HEK293 (cell line): Measurements from ENCODE around the gene ITGAL.

Experiments used
- GLIS1 ChIP-seq: fragments of 450-650 bp; formaldehyde crosslinking; IDR thresholded peaks from 2 replicates; pipeline ENCODE4 v1.5.1; 2016; ENCODE audit warnings: missing biosample characterization, missing genetic modification characterization
- IKZF3 ChIP-seq: fragments of 450-650 bp; IDR thresholded peaks from 2 replicates; pipeline ENCODE4 v1.5.0; 2018; ENCODE audit warnings: missing biosample characterization, mild to moderate bottlenecking, missing genetic modification characterization, moderate library complexity
- KLF7 ChIP-seq: fragments of 450-650 bp; formaldehyde crosslinking; IDR thresholded peaks from 2 replicates; pipeline ENCODE4 v1.5.1; 2016; ENCODE audit warnings: missing biosample characterization, missing genetic modification characterization, borderline replicate concordance
- PRDM1 ChIP-seq: fragments of 450-650 bp; formaldehyde crosslinking; IDR thresholded peaks from 2 replicates; pipeline ENCODE4; 2016; ENCODE audit warnings: missing biosample characterization, missing genetic modification characterization
- ZFP3 ChIP-seq: fragments of 450-650 bp; formaldehyde crosslinking; IDR thresholded peaks from 2 replicates; pipeline ENCODE4 v1.5.1; 2016; ENCODE audit warnings: low read depth, missing biosample characterization, missing genetic modification characterization
- ZNF133 ChIP-seq: fragments of 450-650 bp; formaldehyde crosslinking; IDR thresholded peaks from 2 replicates; pipeline ENCODE4 v1.5.1; 2016; ENCODE audit warnings: missing biosample characterization, missing genetic modification characterization
- ZNF174 ChIP-seq: fragments of 450-650 bp; formaldehyde crosslinking; IDR thresholded peaks from 2 replicates; pipeline ENCODE4 v1.5.0; 2017; ENCODE audit warnings: missing biosample characterization, mild to moderate bottlenecking, missing genetic modification characterization
- ZNF175 ChIP-seq: fragments of 450-650 bp; formaldehyde crosslinking; IDR thresholded peaks from 2 replicates; pipeline ENCODE4 v1.5.1; 2016; ENCODE audit warnings: missing biosample characterization, missing genetic modification characterization
- ZNF311 ChIP-seq: fragments of 450-650 bp; formaldehyde crosslinking; IDR thresholded peaks from 2 replicates; pipeline ENCODE4 v1.5.1; 2017; ENCODE audit warnings: missing biosample characterization, missing genetic modification characterization, borderline replicate concordance
- ZNF335 ChIP-seq: fragments of 450-650 bp; formaldehyde crosslinking; conservative IDR thresholded peaks from 2 replicates; pipeline ENCODE4 v1.5.1; 2016; ENCODE audit warnings: missing biosample characterization, missing genetic modification characterization
- ZNF341 ChIP-seq: fragments of 450-650 bp; formaldehyde crosslinking; IDR thresholded peaks from 2 replicates; pipeline ENCODE4; 2016; ENCODE audit warnings: low read depth, missing biosample characterization, missing genetic modification characterization
- ZNF521 ChIP-seq: fragments of 450-650 bp; formaldehyde crosslinking; IDR thresholded peaks from 2 replicates; pipeline ENCODE4 v1.5.1; 2017; ENCODE audit warnings: missing biosample characterization, mild to moderate bottlenecking, missing genetic modification characterization
- ZNF585B ChIP-seq: fragments of 450-650 bp; formaldehyde crosslinking; IDR thresholded peaks from 2 replicates; pipeline ENCODE4 v1.5.1; 2016; ENCODE audit warnings: missing biosample characterization, missing genetic modification characterization
- ZNF610 ChIP-seq: fragments of 450-650 bp; formaldehyde crosslinking; IDR thresholded peaks from 2 replicates; pipeline ENCODE4 v1.5.1; 2016; ENCODE audit warnings: missing biosample characterization, missing genetic modification characterization, borderline replicate concordance
- ZNF621 ChIP-seq: fragments of 450-650 bp; formaldehyde crosslinking; IDR thresholded peaks from 2 replicates; pipeline ENCODE4 v1.5.1; 2017; ENCODE audit warnings: missing biosample characterization, missing genetic modification characterization
- ZNF677 ChIP-seq: fragments of 450-650 bp; IDR thresholded peaks from 2 replicates; pipeline ENCODE4 v1.5.0; 2018; ENCODE audit warnings: missing biosample characterization, mild to moderate bottlenecking, missing genetic modification characterization, moderate library complexity
- ZNF76 ChIP-seq: fragments of 450-650 bp; formaldehyde crosslinking; IDR thresholded peaks from 2 replicates; pipeline ENCODE4; 2016; ENCODE audit warnings: low read depth, missing biosample characterization, missing genetic modification characterization, borderline replicate concordance
- ZNF776 ChIP-seq: fragments of 450-650 bp; formaldehyde crosslinking; IDR thresholded peaks from 2 replicates; pipeline ENCODE4 v1.5.0; 2017; ENCODE audit warnings: missing biosample characterization, missing genetic modification characterization, borderline replicate concordance
- ZNF785 ChIP-seq: fragments of 450-650 bp; formaldehyde crosslinking; IDR thresholded peaks from 2 replicates; pipeline ENCODE4 v1.5.1; 2016; ENCODE audit warnings: missing biosample characterization, missing genetic modification characterization
- ZNF830 ChIP-seq: fragments of 450-650 bp; IDR thresholded peaks from 2 replicates; pipeline ENCODE4 v1.5.0; 2018; ENCODE audit warnings: missing biosample characterization, missing genetic modification characterization, low read depth, mild to moderate bottlenecking, moderate library complexity
- TF ChIP-seq, protein P1 (sequence below): fragments of 450-650 bp; formaldehyde crosslinking; IDR thresholded peaks from 2 replicates; pipeline ENCODE4 v1.5.1; 2016; ENCODE audit warnings: missing biosample characterization, missing genetic modification characterization, low read depth
- TF ChIP-seq, protein P2 (sequence below): fragments of 450-650 bp; formaldehyde crosslinking; IDR thresholded peaks from 2 replicates; pipeline ENCODE4 v1.5.1; 2016; ENCODE audit warnings: missing biosample characterization, missing genetic modification characterization
- TF ChIP-seq, protein P3 (sequence below): fragments of 450-650 bp; formaldehyde crosslinking; IDR thresholded peaks from 2 replicates; pipeline ENCODE4 v1.5.1; 2016; ENCODE audit warnings: missing biosample characterization, missing genetic modification characterization
- TF ChIP-seq, protein P4 (sequence below): fragments of 450-650 bp; formaldehyde crosslinking; IDR thresholded peaks from 2 replicates; pipeline ENCODE4 v1.5.1; 2016; ENCODE audit warnings: missing biosample characterization, missing genetic modification characterization
- TF ChIP-seq, protein P5 (sequence below): fragments of 450-650 bp; formaldehyde crosslinking; IDR thresholded peaks from 2 replicates; pipeline ENCODE4 v1.5.1; 2016; ENCODE audit warnings: missing biosample characterization, missing genetic modification characterization, low read depth
- TF ChIP-seq, protein P6 (sequence below): fragments of 450-650 bp; formaldehyde crosslinking; IDR thresholded peaks from 2 replicates; pipeline ENCODE4 v1.5.1; 2017; ENCODE audit warnings: missing biosample characterization, missing genetic modification characterization

ITGAL gene

DNA sequence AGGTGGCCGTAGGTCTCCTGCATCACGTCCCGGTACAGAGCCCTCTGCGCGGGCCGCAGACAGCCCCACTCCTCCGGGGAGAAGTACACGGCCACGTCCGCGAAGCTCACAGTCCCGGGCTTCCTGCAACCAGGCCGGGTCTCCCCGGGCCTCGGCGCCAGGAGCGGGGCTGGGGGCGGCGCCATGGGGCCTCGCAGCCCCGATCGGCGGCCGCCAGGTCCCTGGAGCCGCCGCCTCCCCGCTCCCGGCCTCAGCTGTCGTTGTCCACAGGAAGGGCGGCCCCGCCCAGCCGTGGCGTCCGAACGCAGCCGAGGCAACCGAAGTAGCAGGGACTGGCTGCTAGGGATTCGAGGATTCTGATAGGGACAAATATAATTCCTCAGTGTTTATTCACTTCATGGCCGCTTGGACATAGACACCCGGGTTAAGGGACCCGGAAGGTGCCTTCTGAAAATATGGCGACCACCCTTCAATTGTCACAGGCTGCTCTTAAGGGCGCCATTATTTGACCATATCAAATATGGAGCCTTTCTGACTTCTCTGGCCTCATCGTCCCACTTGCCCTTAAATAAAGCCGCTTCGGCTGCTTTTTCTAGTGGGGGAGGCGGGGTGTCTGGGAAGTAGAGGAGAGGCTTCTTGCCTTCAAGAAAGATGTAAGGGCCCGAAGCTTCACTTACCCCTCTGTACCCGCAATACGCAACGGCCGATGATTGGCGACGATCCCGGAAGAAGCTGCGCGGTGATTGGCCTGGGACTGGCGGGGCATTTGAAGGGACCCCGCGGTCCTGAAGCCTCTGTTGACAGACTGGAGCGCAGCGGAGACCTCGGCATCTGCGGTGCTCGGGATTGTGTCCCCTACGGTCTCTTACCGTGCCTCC lies 99.1 kb downstream of the ITGAL start, which contains the start of gene ZNF688 (continued):
- TF ChIP-seq ZNF133 (tag by site-specific recombination) (no peak), ZFP3 (tag by site-specific recombination) (no peak), GLIS1 (tag by site-specific recombination) (no peak; the same call in 1 of the 2 replicates), ZNF521 (tag by site-specific recombination) (no peak), ZNF610 (tag by site-specific recombination) (peak; percentile 12; the same call in 1 of the 2 replicates), IKZF3 (tag by site-specific recombination) (peak; percentile 70), ZNF174 (tag by site-specific recombination) (no peak), ZNF677 (tag by site-specific recombination) (peak; percentile 27), ZNF830 (tag by site-specific recombination) (no peak), ZNF76 (tag by site-specific recombination) (peak; percentile 97), ZNF335 (tag by site-specific recombination) (peak; percentile 99), PRDM1 (no peak), ZNF585B (tag by site-specific recombination) (no peak), ZNF175 (tag by site-specific recombination) (no peak), ZNF776 (tag by site-specific recombination) (no peak), ZNF341 (tag by site-specific recombination) (peak; percentile 95), KLF7 (tag by site-specific recombination) (peak; percentile 65; the same call in 1 of the 2 replicates), ZNF621 (tag by site-specific recombination) (no peak), ZNF311 (no peak), ZNF785 (tag by site-specific recombination) (no peak)
- TF ChIP-seq, protein P1, sequence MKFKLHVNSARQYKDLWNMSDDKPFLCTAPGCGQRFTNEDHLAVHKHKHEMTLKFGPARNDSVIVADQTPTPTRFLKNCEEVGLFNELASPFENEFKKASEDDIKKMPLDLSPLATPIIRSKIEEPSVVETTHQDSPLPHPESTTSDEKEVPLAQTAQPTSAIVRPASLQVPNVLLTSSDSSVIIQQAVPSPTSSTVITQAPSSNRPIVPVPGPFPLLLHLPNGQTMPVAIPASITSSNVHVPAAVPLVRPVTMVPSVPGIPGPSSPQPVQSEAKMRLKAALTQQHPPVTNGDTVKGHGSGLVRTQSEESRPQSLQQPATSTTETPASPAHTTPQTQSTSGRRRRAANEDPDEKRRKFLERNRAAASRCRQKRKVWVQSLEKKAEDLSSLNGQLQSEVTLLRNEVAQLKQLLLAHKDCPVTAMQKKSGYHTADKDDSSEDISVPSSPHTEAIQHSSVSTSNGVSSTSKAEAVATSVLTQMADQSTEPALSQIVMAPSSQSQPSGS, result no peak
- TF ChIP-seq, protein P2, sequence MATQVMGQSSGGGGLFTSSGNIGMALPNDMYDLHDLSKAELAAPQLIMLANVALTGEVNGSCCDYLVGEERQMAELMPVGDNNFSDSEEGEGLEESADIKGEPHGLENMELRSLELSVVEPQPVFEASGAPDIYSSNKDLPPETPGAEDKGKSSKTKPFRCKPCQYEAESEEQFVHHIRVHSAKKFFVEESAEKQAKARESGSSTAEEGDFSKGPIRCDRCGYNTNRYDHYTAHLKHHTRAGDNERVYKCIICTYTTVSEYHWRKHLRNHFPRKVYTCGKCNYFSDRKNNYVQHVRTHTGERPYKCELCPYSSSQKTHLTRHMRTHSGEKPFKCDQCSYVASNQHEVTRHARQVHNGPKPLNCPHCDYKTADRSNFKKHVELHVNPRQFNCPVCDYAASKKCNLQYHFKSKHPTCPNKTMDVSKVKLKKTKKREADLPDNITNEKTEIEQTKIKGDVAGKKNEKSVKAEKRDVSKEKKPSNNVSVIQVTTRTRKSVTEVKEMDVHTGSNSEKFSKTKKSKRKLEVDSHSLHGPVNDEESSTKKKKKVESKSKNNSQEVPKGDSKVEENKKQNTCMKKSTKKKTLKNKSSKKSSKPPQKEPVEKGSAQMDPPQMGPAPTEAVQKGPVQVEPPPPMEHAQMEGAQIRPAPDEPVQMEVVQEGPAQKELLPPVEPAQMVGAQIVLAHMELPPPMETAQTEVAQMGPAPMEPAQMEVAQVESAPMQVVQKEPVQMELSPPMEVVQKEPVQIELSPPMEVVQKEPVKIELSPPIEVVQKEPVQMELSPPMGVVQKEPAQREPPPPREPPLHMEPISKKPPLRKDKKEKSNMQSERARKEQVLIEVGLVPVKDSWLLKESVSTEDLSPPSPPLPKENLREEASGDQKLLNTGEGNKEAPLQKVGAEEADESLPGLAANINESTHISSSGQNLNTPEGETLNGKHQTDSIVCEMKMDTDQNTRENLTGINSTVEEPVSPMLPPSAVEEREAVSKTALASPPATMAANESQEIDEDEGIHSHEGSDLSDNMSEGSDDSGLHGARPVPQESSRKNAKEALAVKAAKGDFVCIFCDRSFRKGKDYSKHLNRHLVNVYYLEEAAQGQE (tag by site-specific recombination), result peak; percentile 18; the same call in 1 of the 2 replicates
- TF ChIP-seq, protein P3, sequence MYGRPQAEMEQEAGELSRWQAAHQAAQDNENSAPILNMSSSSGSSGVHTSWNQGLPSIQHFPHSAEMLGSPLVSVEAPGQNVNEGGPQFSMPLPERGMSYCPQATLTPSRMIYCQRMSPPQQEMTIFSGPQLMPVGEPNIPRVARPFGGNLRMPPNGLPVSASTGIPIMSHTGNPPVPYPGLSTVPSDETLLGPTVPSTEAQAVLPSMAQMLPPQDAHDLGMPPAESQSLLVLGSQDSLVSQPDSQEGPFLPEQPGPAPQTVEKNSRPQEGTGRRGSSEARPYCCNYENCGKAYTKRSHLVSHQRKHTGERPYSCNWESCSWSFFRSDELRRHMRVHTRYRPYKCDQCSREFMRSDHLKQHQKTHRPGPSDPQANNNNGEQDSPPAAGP (tag by site-specific recombination), result peak; percentile 37; the same call in 1 of the 2 replicates
- TF ChIP-seq, protein P4, sequence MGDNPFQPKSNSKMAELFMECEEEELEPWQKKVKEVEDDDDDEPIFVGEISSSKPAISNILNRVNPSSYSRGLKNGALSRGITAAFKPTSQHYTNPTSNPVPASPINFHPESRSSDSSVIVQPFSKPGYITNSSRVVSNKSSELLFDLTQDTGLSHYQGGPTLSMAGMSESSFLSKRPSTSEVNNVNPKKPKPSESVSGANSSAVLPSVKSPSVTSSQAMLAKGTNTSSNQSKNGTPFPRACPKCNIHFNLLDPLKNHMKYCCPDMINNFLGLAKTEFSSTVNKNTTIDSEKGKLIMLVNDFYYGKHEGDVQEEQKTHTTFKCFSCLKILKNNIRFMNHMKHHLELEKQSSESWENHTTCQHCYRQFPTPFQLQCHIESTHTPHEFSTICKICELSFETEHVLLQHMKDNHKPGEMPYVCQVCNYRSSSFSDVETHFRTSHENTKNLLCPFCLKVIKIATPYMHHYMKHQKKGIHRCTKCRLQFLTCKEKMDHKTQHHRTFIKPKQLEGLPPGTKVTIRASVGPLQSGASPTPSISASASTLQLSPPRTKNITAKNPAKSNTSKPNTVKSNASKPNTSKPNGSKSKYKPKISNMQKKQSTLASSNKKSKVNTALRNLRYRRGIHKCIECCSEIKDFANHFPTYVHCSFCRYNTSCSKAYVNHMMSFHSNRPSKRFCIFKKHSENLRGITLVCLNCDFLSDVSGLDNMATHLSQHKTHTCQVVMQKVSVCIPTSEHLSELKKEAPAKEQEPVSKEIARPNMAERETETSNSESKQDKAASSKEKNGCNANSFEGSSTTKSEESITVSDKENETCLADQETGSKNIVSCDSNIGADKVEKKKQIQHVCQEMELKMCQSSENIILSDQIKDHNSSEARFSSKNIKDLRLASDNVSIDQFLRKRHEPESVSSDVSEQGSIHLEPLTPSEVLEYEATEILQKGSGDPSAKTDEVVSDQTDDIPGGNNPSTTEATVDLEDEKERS (tag by site-specific recombination), result no peak
- TF ChIP-seq, protein P5, sequence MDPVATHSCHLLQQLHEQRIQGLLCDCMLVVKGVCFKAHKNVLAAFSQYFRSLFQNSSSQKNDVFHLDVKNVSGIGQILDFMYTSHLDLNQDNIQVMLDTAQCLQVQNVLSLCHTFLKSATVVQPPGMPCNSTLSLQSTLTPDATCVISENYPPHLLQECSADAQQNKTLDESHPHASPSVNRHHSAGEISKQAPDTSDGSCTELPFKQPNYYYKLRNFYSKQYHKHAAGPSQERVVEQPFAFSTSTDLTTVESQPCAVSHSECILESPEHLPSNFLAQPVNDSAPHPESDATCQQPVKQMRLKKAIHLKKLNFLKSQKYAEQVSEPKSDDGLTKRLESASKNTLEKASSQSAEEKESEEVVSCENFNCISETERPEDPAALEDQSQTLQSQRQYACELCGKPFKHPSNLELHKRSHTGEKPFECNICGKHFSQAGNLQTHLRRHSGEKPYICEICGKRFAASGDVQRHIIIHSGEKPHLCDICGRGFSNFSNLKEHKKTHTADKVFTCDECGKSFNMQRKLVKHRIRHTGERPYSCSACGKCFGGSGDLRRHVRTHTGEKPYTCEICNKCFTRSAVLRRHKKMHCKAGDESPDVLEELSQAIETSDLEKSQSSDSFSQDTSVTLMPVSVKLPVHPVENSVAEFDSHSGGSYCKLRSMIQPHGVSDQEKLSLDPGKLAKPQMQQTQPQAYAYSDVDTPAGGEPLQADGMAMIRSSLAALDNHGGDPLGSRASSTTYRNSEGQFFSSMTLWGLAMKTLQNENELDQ (tag by site-specific recombination), result no peak
- TF ChIP-seq, protein P6, sequence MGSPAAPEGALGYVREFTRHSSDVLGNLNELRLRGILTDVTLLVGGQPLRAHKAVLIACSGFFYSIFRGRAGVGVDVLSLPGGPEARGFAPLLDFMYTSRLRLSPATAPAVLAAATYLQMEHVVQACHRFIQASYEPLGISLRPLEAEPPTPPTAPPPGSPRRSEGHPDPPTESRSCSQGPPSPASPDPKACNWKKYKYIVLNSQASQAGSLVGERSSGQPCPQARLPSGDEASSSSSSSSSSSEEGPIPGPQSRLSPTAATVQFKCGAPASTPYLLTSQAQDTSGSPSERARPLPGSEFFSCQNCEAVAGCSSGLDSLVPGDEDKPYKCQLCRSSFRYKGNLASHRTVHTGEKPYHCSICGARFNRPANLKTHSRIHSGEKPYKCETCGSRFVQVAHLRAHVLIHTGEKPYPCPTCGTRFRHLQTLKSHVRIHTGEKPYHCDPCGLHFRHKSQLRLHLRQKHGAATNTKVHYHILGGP (tag by site-specific recombination), result no peak
